Right lung (tissue), 5 donors: ENCODE results near the gene LRRC4B. TPM values are rescaled to one million over a fixed set of nuclear protein-coding genes. Genes with fewer than 3 reads are reported as not detected.
A peak's percentile ranks its signal among the peaks of the same experiment; 100 is the strongest.

Experiments
- DNase-seq, 2 donors: peaks; one replicate each; pipeline ENCODE4 v3.0.0-alpha.2; 2013
- polyA plus RNA-seq, 5 donors: library from polyadenylated mRNA; unstranded; fragments of 120-200 nt; gene quantifications; one replicate each; pipeline versions ENCODE4 v1.2.1 to v1.2.3, GENCODE V29; 2013; ENCODE audit warnings: inconsistent platforms in 1 of 5, low replicate concordance in 1 of 5; ENCODE audit not compliant: insufficient read length in 5 of 5, insufficient read depth in 1 of 5

LRRC4B gene
- polyA plus RNA-seq, 5 donors = 7.8 to 20.8 (median 10.9) TPM

GRCh38 chr19:50555033-50555432 lies 13.2 kb downstream of the LRRC4B start:
- no peak for DNase-seq

DNA sequence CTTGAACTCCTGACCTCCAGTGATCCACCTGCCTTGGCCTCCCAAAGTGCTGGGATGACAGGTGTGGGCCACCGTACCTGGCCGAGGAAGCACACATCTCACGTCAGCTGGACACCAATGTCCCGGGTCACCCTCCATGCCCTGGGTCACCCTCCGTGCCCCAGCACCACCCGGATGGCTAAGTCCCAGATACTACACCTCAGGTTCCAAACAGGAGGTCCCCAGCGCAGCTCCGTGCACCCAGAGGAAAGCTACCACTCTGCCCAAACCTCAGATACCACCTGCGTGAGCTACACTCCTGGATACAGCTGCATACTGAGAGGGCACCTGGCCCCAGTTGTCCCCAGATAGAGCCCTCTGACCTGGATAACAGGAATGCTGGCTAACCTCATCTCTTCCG lies 14.0 kb downstream of the LRRC4B start:
- no peak for DNase-seq

GRCh38 chr19:50553134-50553703 lies 15.0 kb downstream of the LRRC4B start:
- DNase-seq = no peak

- DNase-seq = no peak
Observed at GRCh38 chr19:50552540-50552939, 15.7 kb downstream of the LRRC4B start.

GRCh38 chr19:50551715-50552187 lies 16.5 kb downstream of the LRRC4B start:
- peak; percentile 38 to 47 for DNase-seq

GRCh38 chr19:50551034-50551714 lies 17.1 kb downstream of the LRRC4B start:
- no peak for DNase-seq

- DNase-seq = no peak
Observed at GRCh38 chr19:50550594-50550966, 17.7 kb downstream of the LRRC4B start.

GRCh38 chr19:50549927-50550593 lies 18.2 kb downstream of the LRRC4B start:
- no peak for DNase-seq

DNA sequence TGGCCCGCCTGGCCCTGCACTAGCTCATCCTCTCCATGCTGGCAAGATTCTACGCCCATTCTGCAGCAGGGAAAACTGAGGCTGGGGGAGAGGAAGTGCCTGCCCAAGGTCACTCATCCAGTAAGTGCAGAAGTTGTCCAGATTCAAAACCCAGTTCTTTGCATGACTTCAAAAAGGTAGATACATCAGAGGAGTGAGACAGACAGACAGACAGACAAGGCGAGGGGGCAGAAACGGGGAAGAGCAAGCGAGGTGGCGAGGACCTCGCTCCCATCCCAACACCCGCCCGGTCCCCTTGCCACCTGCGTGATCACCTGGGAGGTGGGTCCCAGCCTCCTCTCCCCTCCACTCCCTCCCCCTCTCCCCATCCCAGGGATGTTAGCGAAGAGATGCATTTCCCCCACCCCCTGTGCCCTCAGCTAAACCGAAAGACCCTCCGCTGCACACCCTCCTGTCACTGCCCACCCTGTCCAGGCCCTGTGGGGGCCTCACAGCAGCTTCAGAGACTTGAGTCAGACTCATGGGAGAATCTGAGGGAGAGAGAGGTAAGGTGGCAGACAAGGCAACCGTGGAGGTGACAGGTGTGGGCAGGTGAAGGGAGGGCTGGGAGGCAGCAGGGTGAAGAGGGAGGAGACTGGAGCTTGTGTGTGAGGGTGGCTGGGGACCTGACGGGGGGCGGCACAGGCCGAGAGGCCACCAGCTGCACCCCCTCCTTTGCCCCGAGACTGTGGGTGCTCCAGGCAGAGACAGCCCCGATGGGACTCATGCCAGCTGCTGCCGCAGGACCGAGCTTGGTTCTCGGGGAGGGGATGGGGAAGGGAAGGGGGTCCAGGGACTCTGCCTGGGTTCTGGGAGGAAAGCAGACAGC lies 18.9 kb downstream of the LRRC4B start:
- no peak for DNase-seq

- no peak for DNase-seq
Observed at GRCh38 chr19:50548191-50549058, 19.8 kb downstream of the LRRC4B start.

- no peak for DNase-seq
Observed at GRCh38 chr19:50547385-50548190, 20.6 kb downstream of the LRRC4B start.

- no peak for DNase-seq
Observed at GRCh38 chr19:50546527-50547221, 21.6 kb downstream of the LRRC4B start.

DNA sequence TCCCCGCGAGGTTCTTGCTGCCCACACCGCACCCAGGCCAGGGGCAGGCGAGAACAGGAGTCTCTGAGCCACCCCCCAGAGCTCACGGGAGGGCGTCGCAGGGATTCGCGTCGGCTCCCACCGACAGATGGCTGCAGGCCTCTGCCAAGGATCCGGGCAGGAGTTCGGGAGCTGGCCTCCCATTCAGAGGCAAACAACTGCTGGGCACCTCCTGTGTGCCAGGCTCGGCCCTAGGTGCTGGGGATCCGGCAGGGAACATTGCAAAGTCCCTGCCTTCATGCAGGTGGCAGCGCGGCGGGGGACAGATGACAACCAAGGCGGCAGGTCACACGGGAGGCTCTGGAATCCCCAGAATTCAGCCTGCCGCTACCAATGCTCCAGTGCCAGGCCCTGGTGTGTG lies 25.3 kb downstream of the LRRC4B start:
- no peak for DNase-seq

GRCh38 chr19:50537769-50538230 lies 30.4 kb downstream of the LRRC4B start:
- peak; percentile 38 to 47 for DNase-seq

GRCh38 chr19:50537306-50537685 lies 30.9 kb downstream of the LRRC4B start:
- no peak for DNase-seq

DNA sequence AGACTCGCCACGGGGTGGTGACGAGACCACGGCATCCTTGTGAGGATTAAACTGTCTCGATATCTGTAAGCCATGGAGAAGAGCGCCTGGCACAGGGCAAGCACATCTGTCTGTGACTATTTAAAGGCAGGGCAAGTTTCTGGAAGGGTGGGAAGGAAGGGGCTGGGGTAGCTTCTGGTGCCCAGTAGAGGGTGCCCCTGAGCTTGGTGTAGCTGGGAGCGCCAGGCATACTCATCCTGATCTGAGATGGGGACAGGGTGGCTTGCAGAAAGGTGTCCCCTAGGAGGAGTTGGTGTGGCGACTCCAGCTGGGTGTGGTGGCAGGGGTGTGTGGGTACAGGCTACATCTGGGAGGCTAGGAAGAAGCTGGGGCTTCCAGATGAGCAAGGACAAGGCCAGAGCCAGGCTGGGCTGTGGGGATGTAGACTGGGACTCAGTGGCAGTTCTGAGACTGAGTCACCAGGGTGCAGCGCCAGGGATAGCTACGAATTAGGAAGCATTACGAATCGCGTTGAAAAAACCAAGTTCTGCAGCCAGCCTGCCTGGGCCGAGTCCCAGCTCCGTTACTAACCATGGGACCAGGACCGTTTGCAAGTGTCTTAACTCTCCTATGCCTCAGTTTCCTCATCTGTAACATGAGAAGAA lies 31.5 kb downstream of the LRRC4B start:
- DNase-seq = no peak

GRCh38 chr19:50535672-50536187 lies 32.5 kb downstream of the LRRC4B start:
- no peak for DNase-seq

GRCh38 chr19:50534478-50534877 lies 33.8 kb downstream of the LRRC4B start:
- DNase-seq = no peak

- DNase-seq = no peak
Observed at GRCh38 chr19:50532952-50533351, 35.3 kb downstream of the LRRC4B start.
